ENCODE results near the gene IFNL3.

- no peak for TF ChIP-seq CTCF (IDR thresholded peaks at IDR 0.05)
- TF ChIP-seq POLR2A (IDR thresholded peaks at IDR 0.05; ENCODE audit: low read depth): no peak
- no peak for TF ChIP-seq POLR2AphosphoS5 (IDR thresholded peaks at IDR 0.05)
- TF ChIP-seq EP300 (IDR thresholded peaks at IDR 0.05): no peak
Observed at GRCh38 chr19:39230096-39230764, 14.6 kb downstream of the IFNL3 start.

All from esophagus muscularis mucosa (tissue), 4 donors.